Testis (tissue), 3 donors: ENCODE data around the gene RTP4. TPM values are rescaled to one million over a fixed set of nuclear protein-coding genes. Genes with fewer than 3 reads are reported as not detected.

Experiments
- DNase-seq: peaks from one replicate; pipeline ENCODE4 v3.0.0-alpha.2; 2019
- H3K27ac ChIP-seq, 2 donors: fragments of 200-600 bp; sonication (generic); one replicate each; pipeline ENCODE4 v1.5.1; 2019
- H3K27me3 ChIP-seq: fragments of 200-600 bp; sonication (generic); one replicate; pipeline ENCODE4 v1.5.1; 2019
- H3K36me3 ChIP-seq: fragments of 200-600 bp; sonication (generic); one replicate; pipeline ENCODE4 v1.5.1; 2017; ENCODE audit warnings: low read depth; ENCODE audit errors: missing control alignments
- H3K4me1 ChIP-seq: fragments of 200-600 bp; sonication (generic); one replicate; pipeline ENCODE4 v1.5.1; 2019
- H3K4me3 ChIP-seq, 2 donors: fragments of 200-600 bp; sonication (generic); one replicate each; pipeline ENCODE4 v1.5.1; 2017 to 2019
- H3K9me3 ChIP-seq: fragments of 200-600 bp; sonication (generic); one replicate; pipeline ENCODE4 v1.5.1; 2017
- POLR2A ChIP-seq: fragments of 450-650 bp; IDR thresholded peaks from one replicate; pipeline ENCODE4 v1.6.1; 2017; ENCODE audit warnings: antibody characterized with exemption, mild to moderate bottlenecking, moderate library complexity
- WGBS, 2 donors: methylation state at CpG; one replicate each; pipeline ENCODE4 v1.1.5; 2018; 5-methylcytosine and 5-hydroxymethylcytosine counted together
- intact Hi-C: fragments of 100-400 bp; cut with DNase I; formaldehyde crosslinking; loops from one replicate; pipeline ENCODE4 v1.15.1; 2023; ENCODE audit warnings: low total_unique reads
- polyA plus RNA-seq: library from polyadenylated mRNA; stranded (reverse); fragments of 350-450 nt; fragmentation: Illumina TruSeq; extraction: RNeasy Lipid Tissue Mini Kit (QIAGEN cat#74804); gene quantifications from one replicate; pipeline ENCODE4 v1.2.3, GENCODE V29; 2014; ENCODE audit warnings: low read depth, low replicate concordance; ENCODE audit not compliant: insufficient read depth
- total RNA-seq, 2 donors: library from RNA; depleted of rRNA; stranded (reverse); fragments of >200 nt; gene quantifications; one replicate each; pipeline ENCODE4 v1.2.3, GENCODE V29; 2016
- TF ChIP-seq, protein P1 (sequence below), 3 experiments: fragments of 450-650 bp in 2 of 3; fragments of 200-600 bp in 1 of 3; sonication (generic) in 1 of 3; IDR thresholded peaks; one replicate each; pipeline ENCODE4 v1.5.1; 2016 to 2019; ENCODE audit warnings: antibody characterized with exemption in 3 of 3, mild to moderate bottlenecking in 2 of 3, moderate library complexity in 1 of 3

Gene RTP4
- total and polyA plus RNA-seq, 3 donors from 2014 or later: 1.4 to 3.1 (median 2.0) TPM

DNA sequence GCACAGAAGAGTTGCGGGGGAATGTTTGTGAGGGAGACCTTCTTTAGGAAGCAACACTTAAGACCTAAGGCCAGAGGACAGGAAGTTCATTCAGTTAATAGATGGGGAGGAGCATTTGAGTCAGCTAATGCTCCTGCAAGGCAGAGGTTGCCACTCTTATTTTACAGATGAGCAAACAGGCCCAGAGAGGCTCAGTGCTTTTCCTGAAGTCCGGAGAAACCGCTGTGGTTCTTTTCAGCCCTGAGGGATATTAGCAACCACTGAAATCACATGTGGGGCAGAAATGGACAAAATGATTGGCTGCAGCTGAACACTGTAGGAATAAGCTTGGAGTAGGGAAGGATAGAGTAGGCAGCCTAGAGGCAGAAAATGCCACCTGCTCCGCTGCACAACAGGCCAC is 33.3 kb upstream of the RTP4 start:
- Histone ChIP-seq H3K9me3 (no peaks in the 10 kb centered on the region), H3K4me3 (no peak overlapping the region), H3K4me1 (no peaks in the 10 kb centered on the region), H3K27ac (no peak overlapping the region), H3K36me3 (no peaks in the 10 kb centered on the region), H3K27me3 (no peaks in the 10 kb centered on the region)
- 91 to 93% methylated on average over 4 of the region's 4 CpGs for WGBS, 2 donors
- intact Hi-C loops: no loop called here
- DNase-seq: no peak
- no peak for TF ChIP-seq POLR2A
- TF ChIP-seq, protein P1, sequence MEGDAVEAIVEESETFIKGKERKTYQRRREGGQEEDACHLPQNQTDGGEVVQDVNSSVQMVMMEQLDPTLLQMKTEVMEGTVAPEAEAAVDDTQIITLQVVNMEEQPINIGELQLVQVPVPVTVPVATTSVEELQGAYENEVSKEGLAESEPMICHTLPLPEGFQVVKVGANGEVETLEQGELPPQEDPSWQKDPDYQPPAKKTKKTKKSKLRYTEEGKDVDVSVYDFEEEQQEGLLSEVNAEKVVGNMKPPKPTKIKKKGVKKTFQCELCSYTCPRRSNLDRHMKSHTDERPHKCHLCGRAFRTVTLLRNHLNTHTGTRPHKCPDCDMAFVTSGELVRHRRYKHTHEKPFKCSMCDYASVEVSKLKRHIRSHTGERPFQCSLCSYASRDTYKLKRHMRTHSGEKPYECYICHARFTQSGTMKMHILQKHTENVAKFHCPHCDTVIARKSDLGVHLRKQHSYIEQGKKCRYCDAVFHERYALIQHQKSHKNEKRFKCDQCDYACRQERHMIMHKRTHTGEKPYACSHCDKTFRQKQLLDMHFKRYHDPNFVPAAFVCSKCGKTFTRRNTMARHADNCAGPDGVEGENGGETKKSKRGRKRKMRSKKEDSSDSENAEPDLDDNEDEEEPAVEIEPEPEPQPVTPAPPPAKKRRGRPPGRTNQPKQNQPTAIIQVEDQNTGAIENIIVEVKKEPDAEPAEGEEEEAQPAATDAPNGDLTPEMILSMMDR (IDR thresholded peaks at IDR 0.05): no peak

DNA sequence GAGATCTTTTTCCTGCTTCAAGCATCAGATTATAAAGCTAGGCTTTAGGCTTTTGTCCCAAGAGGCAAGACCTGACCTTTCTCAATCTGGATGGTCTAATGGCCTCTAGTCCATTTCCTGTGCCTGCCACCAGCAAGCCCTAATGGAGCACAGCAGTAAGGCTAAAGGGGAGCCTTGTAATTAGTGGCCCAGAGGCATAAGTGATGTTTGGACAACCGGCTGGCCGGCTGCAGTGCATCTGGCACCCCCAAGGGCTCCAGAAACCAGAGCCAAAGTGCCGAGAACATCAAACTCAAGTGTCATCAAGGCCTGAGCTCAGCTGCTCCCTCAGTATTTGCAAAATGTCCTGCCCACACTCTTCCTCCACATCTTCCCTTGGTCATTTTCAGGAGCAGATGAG is 31.9 kb upstream of the RTP4 start:
- no peak overlapping the region for H3K4me3 ChIP-seq
- TF ChIP-seq, protein P1 (IDR thresholded peaks at IDR 0.05): no peak
- no peak for TF ChIP-seq POLR2A
- no peaks in the 10 kb centered on the region for H3K9me3 ChIP-seq
- intact Hi-C loops: no loop called here
- no peaks in the 10 kb centered on the region for H3K36me3 ChIP-seq
- no peak overlapping the region for H3K27ac ChIP-seq
- H3K4me1 ChIP-seq: no peaks in the 10 kb centered on the region
- no peak for DNase-seq
- 57 to 83% methylated on average over 2 to 3 of the region's 3 CpGs for WGBS, 2 donors
- H3K27me3 ChIP-seq: no peaks in the 10 kb centered on the region

DNA sequence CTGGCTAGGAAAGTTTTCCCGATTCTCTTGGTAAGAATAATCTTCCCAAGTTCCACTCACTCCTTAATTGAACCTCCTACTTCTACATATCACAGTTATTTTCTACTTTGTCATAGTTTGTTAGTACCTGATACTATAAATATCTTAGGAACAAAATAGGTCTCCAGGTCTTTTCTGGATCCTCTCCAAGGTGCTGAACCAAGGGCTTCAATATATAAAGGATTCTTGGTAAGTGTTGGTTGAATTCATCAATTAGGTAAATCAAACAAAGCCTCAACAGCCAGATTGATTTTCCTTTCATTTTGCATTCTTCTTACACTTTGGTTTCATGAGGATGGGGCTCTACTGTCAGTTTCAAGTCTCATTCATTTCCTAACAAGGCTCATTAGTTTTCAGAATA is 27.6 kb upstream of the RTP4 start:
- H3K9me3 ChIP-seq: no peaks in the 10 kb centered on the region
- H3K4me3 ChIP-seq: no peak overlapping the region
- 81 to 94% methylated on average over 1 of the region's 1 CpG for WGBS, 2 donors
- no peaks in the 10 kb centered on the region for H3K36me3 ChIP-seq
- DNase-seq: no peak
- H3K4me1 ChIP-seq: no peaks in the 10 kb centered on the region
- TF ChIP-seq POLR2A: no peak
- TF ChIP-seq, protein P1 (IDR thresholded peaks at IDR 0.05): no peak
- no peak overlapping the region for H3K27ac ChIP-seq
- H3K27me3 ChIP-seq: no peaks in the 10 kb centered on the region
- intact Hi-C loops: no loop called here

GRCh38 chr3:187342255-187342654 is 25.9 kb upstream of the RTP4 start:
- TF ChIP-seq, protein P1 (IDR thresholded peaks at IDR 0.05): no peak
- no peak for TF ChIP-seq POLR2A
- H3K4me1 ChIP-seq: no peaks in the 10 kb centered on the region
- no peaks in the 10 kb centered on the region for H3K36me3 ChIP-seq
- no peak overlapping the region for H3K27ac ChIP-seq
- H3K9me3 ChIP-seq: no peaks in the 10 kb centered on the region
- intact Hi-C loops: no loop called here
- DNase-seq: no peak
- H3K27me3 ChIP-seq: no peaks in the 10 kb centered on the region
- 83 to 86% methylated on average over 4 of the region's 4 CpGs for WGBS, 2 donors
- no peak overlapping the region for H3K4me3 ChIP-seq

- intact Hi-C loops: no loop called here
- TF ChIP-seq, protein P1 (IDR thresholded peaks at IDR 0.05): no peak
- TF ChIP-seq POLR2A: no peak
- H3K9me3 ChIP-seq: no peaks in the 10 kb centered on the region
- DNase-seq: no peak
- no peaks in the 10 kb centered on the region for H3K36me3 ChIP-seq
- H3K27ac ChIP-seq: no peak overlapping the region
- H3K4me3 ChIP-seq: no peak overlapping the region
- 49 to 54% methylated on average over 1 of the region's 1 CpG for WGBS, 2 donors
- no peaks in the 10 kb centered on the region for H3K4me1 ChIP-seq
- no peaks in the 10 kb centered on the region for H3K27me3 ChIP-seq
These were observed 24.5 kb upstream of the RTP4 start for GRCh38 chr3:187343670-187344069.
